CD14-positive monocyte (primary cell): Measurements from ENCODE around the gene LARP4B. TPM values are rescaled to one million over a fixed set of nuclear protein-coding genes. Genes with fewer than 3 reads are reported as not detected.
A peak's percentile ranks its signal among the peaks of the same experiment; 100 is the strongest.

Source experiments
- DNase-seq, 3 donors: peaks; one replicate each; pipeline ENCODE4 v3.0.0-alpha.2; 2011 to 2022
- H2AFZ ChIP-seq: 2 replicates; pipeline ENCODE4 v1.6.0; 2012; ENCODE audit warnings: mild to moderate bottlenecking, low read depth, low read length, inconsistent platforms; ENCODE audit not compliant: insufficient read depth, poor library complexity, severe bottlenecking
- H3K27ac ChIP-seq, 2 donors: 1 replicate in 1 of 2; 2 replicates in 1 of 2; pipeline ENCODE4 v1.5.1; 2012 to 2013; ENCODE audit warnings: low read length in 2 of 2, control low read depth in 1 of 2, inconsistent platforms in 1 of 2, low read depth in 1 of 2, mild to moderate bottlenecking in 1 of 2
- H3K27me3 ChIP-seq, 2 donors: one replicate each; pipeline versions ENCODE4 v1.6.0 to v1.6.1; 2011 to 2013; ENCODE audit warnings: low read length in 2 of 2; ENCODE audit not compliant: control insufficient read depth in 2 of 2, insufficient read depth in 2 of 2
- H3K36me3 ChIP-seq, 2 donors: replicated peaks in 1 of 2; 1 replicate in 1 of 2; 2 replicates in 1 of 2; pipeline versions ENCODE4 v1.5.1 to v1.6.1; 2012 to 2013; ENCODE audit warnings: low read length in 2 of 2, control low read depth in 1 of 2, inconsistent platforms in 1 of 2, mild to moderate bottlenecking in 1 of 2; ENCODE audit not compliant: insufficient read depth in 2 of 2, control insufficient read depth in 1 of 2
- H3K4me1 ChIP-seq, 2 donors: 1 replicate in 1 of 2; 2 replicates in 1 of 2; pipeline versions ENCODE4 v1.5.1 to v1.6.1; 2012 to 2013; ENCODE audit warnings: low read length in 2 of 2, control low read depth in 1 of 2, inconsistent platforms in 1 of 2, mild to moderate bottlenecking in 1 of 2, moderate library complexity in 1 of 2; ENCODE audit not compliant: insufficient read depth in 2 of 2, control insufficient read depth in 1 of 2
- H3K4me2 ChIP-seq: replicated peaks from 2 replicates; pipeline ENCODE3; 2012; ENCODE audit warnings: low read length, moderate library complexity, mild to moderate bottlenecking; ENCODE audit not compliant: poor library complexity, severe bottlenecking; ENCODE audit errors: extremely low read depth
- H3K4me3 ChIP-seq, 3 experiments: fragments of 200-600 bp in 1 of 3; sonication (generic) in 1 of 3; replicated peaks in 1 of 3; 1 replicate in 2 of 3; 2 replicates in 1 of 3; pipeline ENCODE4 v1.5.1; 2011 to 2013; ENCODE audit warnings: low read length in 3 of 3, mild to moderate bottlenecking in 3 of 3, control low read depth in 2 of 3, low read depth in 2 of 3, inconsistent platforms in 1 of 3, moderate library complexity in 1 of 3
- H3K79me2 ChIP-seq: 2 replicates; pipeline ENCODE4 v1.6.0; 2012; ENCODE audit warnings: mild to moderate bottlenecking, control low read depth, inconsistent platforms, low read length, moderate library complexity; ENCODE audit not compliant: insufficient read depth
- H3K9ac ChIP-seq: 2 replicates; pipeline ENCODE4 v1.6.0; 2017; ENCODE audit warnings: low read length, mild to moderate bottlenecking; ENCODE audit not compliant: insufficient read depth, poor library complexity, severe bottlenecking
- H3K9me3 ChIP-seq, 2 donors: replicated peaks in 1 of 2; 1 replicate in 1 of 2; 2 replicates in 1 of 2; pipeline versions ENCODE4 v1.5.1 to v1.6.1; 2012 to 2013; ENCODE audit warnings: low read length in 2 of 2, control low read depth in 1 of 2; ENCODE audit not compliant: control insufficient read depth in 1 of 2, insufficient read depth in 1 of 2
- H4K20me1 ChIP-seq: 2 replicates; pipeline ENCODE4 v1.6.0; 2012; ENCODE audit warnings: mild to moderate bottlenecking, low read length, control low read depth, moderate library complexity; ENCODE audit not compliant: insufficient read depth
- H3K27ac Mint-ChIP-seq, 7 donors: one replicate each; pipeline ENCODE4 v1.8.0; 2020; ENCODE audit warnings: mild to moderate bottlenecking in 7 of 7, mixed read lengths in 7 of 7, moderate library complexity in 6 of 7, inconsistent platforms in 2 of 7
- H3K27me3 Mint-ChIP-seq, 3 donors: one replicate each; pipeline ENCODE4 v1.8.0; 2021 to 2022; ENCODE audit warnings: low read depth in 3 of 3, mild to moderate bottlenecking in 3 of 3, mixed read lengths in 3 of 3, moderate library complexity in 3 of 3, inconsistent platforms in 1 of 3
- H3K36me3 Mint-ChIP-seq, 2 donors: one replicate each; pipeline ENCODE4 v1.8.0; 2020; ENCODE audit warnings: mixed read lengths in 2 of 2, inconsistent platforms in 1 of 2, mild to moderate bottlenecking in 1 of 2
- H3K4me1 Mint-ChIP-seq: one replicate; pipeline ENCODE4 v1.8.0; 2020; ENCODE audit warnings: mild to moderate bottlenecking, mixed read lengths
- H3K4me3 Mint-ChIP-seq, 2 donors: one replicate each; pipeline ENCODE4 v1.8.0; 2020; ENCODE audit warnings: mild to moderate bottlenecking in 2 of 2, mixed read lengths in 2 of 2, moderate library complexity in 1 of 2
- H3K9me3 Mint-ChIP-seq, 7 donors: one replicate each; pipeline ENCODE4 v1.8.0; 2020 to 2022; ENCODE audit warnings: mixed read lengths in 7 of 7, mild to moderate bottlenecking in 6 of 7, moderate library complexity in 6 of 7, inconsistent platforms in 2 of 7
- CTCF ChIP-seq: fragments of 200-600 bp; IDR thresholded peaks from one replicate; pipeline ENCODE4 v1.8.0; 2022; ENCODE audit warnings: antibody characterized with exemption, mild to moderate bottlenecking
- WGBS: methylation state at CpG from one replicate; pipeline ENCODE4 v1.1.5; 2013; ENCODE audit warnings: missing lambda C conversion rate; ENCODE audit not compliant: insufficient coverage; 5-methylcytosine and 5-hydroxymethylcytosine counted together
- intact Hi-C, 2 donors: fragments of 100-400 bp; cut with micrococcal nuclease; formaldehyde crosslinking; loops; one replicate each; pipeline versions ENCODE4 v1.15.0 to v1.15.1; 2023
- polyA plus RNA-seq, 3 donors: library from polyadenylated mRNA; depleted of rRNA in 1 of 3; unstranded in 2 of 3; stranded (reverse) in 1 of 3; fragments of 300-500 nt in 2 of 3; fragments of >200 nt in 1 of 3; fragmentation: Illumina TruSeq in 2 of 3; gene quantifications; 1 replicate in 2 of 3; 2 replicates in 1 of 3; pipeline ENCODE4 v1.2.3, GENCODE V29; 2012 to 2021

The LARP4B gene
- polyA plus RNA-seq, 3 donors, result 17.2 to 52.3 (median 33.0) TPM

- H3K36me3 Mint-ChIP-seq, result no peaks in the 10 kb centered on the region
- Histone ChIP-seq H3K4me2 (no peak overlapping the region), H3K9ac (no peak overlapping the region), H3K4me1 (peaks cover 0 to 2% of the 10 kb centered on the region in 2 donors), H3K79me2 (no peaks in the 10 kb centered on the region), H2AFZ (no peak overlapping the region), H3K9me3 (no peaks in the 10 kb centered on the region), H3K27ac (no peak overlapping the region), H3K27me3 (peaks cover 0 to 25% of the 10 kb centered on the region in 2 donors), H3K4me3 (peak overlapping the region in 1 of 3 experiments; percentile 25), H4K20me1 (no peaks in the 10 kb centered on the region), H3K36me3 (no peaks in the 10 kb centered on the region)
- TF ChIP-seq CTCF, result peak; percentile 36
- no peaks in the 10 kb centered on the region for H3K4me1 Mint-ChIP-seq
- H3K9me3 Mint-ChIP-seq, result peaks cover 0 to 1% (median 0%) of the 10 kb centered on the region in 7 donors
- peaks cover 32 to 59% (median 34%) of the 10 kb centered on the region in 3 donors for H3K27me3 Mint-ChIP-seq
- intact Hi-C loops, result no loop called here
- H3K27ac Mint-ChIP-seq, result no peak overlapping the region
- no peak for DNase-seq
- WGBS, result 55% methylated on average over 42 of the region's 50 CpGs
- H3K4me3 Mint-ChIP-seq, result peak overlapping the region; percentile 78 to 88
Measured at GRCh38 chr10:788796-789748, 142.4 kb downstream of the LARP4B start.

DNA sequence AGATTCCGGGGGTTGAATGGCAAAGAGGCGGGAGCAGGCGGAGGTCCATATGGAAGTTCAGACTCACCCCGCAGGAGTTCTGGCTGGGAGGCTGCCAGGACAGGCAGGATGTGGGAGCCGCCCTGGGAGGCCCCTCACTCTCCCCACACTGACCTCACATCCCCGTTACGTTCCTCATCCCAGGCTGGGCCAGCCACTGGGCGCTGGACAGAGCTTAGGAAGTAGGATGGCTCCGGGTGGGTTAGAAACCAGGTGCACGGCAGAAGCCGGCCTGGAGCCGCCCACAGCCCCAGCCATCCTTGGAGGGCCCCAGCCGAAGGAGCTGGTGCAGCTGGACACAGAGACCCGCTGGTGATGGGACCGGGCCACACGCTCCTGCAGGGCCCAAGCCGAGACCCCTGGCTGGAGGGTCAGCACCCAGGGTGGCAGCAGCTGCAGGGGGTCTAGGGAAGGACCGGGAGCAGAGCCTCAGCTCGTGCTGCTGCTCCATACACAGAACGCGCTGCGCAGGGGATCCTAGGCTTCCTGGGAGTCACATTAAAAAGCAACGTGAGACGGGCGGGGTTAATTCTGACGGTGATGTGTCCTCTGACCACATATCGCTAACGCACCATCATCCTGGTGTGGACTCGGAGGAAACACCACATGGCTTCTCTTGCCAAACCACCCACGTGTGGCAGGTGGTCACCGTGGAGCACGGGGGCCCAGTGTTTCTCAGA is 143.4 kb downstream of the LARP4B start:
- no peak for TF ChIP-seq CTCF
- H3K9me3 Mint-ChIP-seq, result peaks cover 0 to under 1% (median 0%) of the 10 kb centered on the region in 7 donors
- WGBS, result 87% methylated on average over 27 of the region's 32 CpGs
- no peaks in the 10 kb centered on the region for H3K4me1 Mint-ChIP-seq
- H3K36me3 Mint-ChIP-seq, result no peaks in the 10 kb centered on the region
- Histone ChIP-seq H3K36me3 (no peaks in the 10 kb centered on the region), H3K4me3 (no peak overlapping the region), H3K9ac (no peak overlapping the region), H3K27me3 (peaks cover 0 to 31% of the 10 kb centered on the region in 2 donors), H4K20me1 (no peaks in the 10 kb centered on the region), H3K4me2 (no peak overlapping the region), H3K27ac (no peak overlapping the region), H3K9me3 (no peaks in the 10 kb centered on the region), H2AFZ (no peak overlapping the region), H3K4me1 (peaks cover 0 to 2% of the 10 kb centered on the region in 2 donors), H3K79me2 (no peaks in the 10 kb centered on the region)
- DNase-seq, result no peak
- peaks cover 34 to 63% (median 39%) of the 10 kb centered on the region in 3 donors for H3K27me3 Mint-ChIP-seq
- H3K27ac Mint-ChIP-seq, result no peak overlapping the region
- H3K4me3 Mint-ChIP-seq, result peak overlapping the region in 1 of 2 donors; percentile 35
- intact Hi-C loops, result no loop called here
